Measurements from ENCODE around the gene MYCBPAP.

The MYCBPAP gene

DNA sequence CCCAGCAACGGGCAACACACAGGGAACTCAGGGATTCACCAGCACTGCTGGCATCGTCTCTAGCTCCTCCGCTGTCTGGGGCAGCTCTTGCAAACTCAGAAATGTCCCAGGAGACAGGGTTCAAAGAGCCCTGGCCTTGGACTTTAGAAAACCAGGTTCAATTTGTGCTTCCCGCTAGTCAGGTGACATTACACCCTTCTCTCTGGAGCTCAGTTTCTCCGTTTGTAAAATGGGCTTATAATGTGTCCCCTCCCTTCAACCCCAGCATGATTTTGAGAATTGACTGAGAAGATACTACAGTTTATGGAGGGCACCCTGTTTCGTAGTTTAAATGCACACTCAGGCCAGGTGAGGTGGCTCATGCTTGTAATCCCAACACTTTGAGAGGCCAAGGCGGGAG, 1.9 kb upstream of the MYCBPAP start:
- Histone ChIP-seq H3K27me3 (ENCODE audit: control insufficient read depth in 1 of 2, insufficient read depth in 2 of 2, low read length in 2 of 2) (peaks cover 0 to 2% of the 10 kb centered on the region in 2 donors), H3K27ac (ENCODE audit: low read length) (no peak overlapping the region), H3K4me3 (ENCODE audit: low read length in 2 of 2) (no peak overlapping the region), H3K36me3 (ENCODE audit: control insufficient read depth in 2 of 2, insufficient read depth in 2 of 2, low read length in 2 of 2) (no peaks in the 10 kb centered on the region), H3K4me1 (ENCODE audit: control insufficient read depth, insufficient read depth, low read length) (peaks cover 7% of the 10 kb centered on the region), H3K9me3 (ENCODE audit: control insufficient read depth in 2 of 2, low read length in 2 of 2) (no peaks in the 10 kb centered on the region), H3K9ac (ENCODE audit: low read length in 2 of 2) (no peak overlapping the region)

DNA sequence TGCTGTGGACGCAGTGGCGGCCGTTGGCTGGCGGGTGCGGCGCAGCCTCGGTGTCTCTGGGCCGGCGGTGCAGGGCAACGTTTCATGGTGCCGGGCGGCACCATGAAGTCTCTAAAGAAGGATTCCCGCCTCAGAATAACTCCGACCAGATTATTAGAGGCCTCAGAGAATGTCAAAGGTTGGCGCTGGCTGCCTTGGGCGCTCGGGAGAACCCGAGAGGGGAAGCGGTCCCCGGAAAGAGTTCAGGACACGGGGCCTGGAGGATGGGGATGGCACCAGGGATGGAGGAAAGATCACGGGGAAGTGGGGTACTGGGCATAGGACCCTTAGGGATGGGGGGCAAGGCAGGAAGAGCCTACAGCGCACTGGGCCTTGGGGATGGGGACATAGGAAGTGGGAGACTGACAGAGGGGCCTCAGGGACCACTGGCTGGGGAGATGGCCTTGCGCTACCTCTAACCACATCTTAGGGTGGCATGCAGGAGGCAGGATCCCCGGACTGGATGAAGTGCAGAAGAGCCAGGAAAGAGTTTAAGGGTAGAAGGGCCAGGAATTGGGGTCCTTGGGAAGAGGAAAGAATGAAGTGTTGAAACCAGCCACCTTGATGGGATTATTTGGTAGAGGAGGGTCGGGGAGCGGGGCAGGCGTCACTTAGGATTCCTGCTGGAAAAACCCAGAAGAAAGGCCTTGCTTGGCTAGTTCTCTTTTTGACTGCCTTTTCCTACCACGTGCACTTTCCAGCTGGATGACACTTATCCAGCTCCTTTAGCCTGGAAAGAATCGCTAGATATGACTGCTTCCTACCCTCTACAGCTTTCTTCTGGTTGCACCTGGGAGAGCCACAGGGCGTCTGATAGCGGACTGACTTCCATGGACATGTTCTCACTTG, 578 bp downstream of the MYCBPAP start:
- H3K9me3 ChIP-seq (ENCODE audit: control insufficient read depth in 2 of 2, low read length in 2 of 2): no peaks in the 10 kb centered on the region
- peak overlapping the region; percentile 62 to 77 for H3K9ac ChIP-seq (ENCODE audit: low read length in 2 of 2)
- H3K27ac ChIP-seq (ENCODE audit: low read length): no peak overlapping the region
- H3K4me3 ChIP-seq (ENCODE audit: low read length in 2 of 2): peak overlapping the region; percentile 73
- no peaks in the 10 kb centered on the region for H3K36me3 ChIP-seq (ENCODE audit: control insufficient read depth in 2 of 2, insufficient read depth in 2 of 2, low read length in 2 of 2)
- H3K27me3 ChIP-seq (ENCODE audit: control insufficient read depth in 1 of 2, insufficient read depth in 2 of 2, low read length in 2 of 2): peaks cover 0 to 2% of the 10 kb centered on the region in 2 donors
- H3K4me1 ChIP-seq (ENCODE audit: control insufficient read depth, insufficient read depth, low read length): peaks cover 7% of the 10 kb centered on the region

DNA sequence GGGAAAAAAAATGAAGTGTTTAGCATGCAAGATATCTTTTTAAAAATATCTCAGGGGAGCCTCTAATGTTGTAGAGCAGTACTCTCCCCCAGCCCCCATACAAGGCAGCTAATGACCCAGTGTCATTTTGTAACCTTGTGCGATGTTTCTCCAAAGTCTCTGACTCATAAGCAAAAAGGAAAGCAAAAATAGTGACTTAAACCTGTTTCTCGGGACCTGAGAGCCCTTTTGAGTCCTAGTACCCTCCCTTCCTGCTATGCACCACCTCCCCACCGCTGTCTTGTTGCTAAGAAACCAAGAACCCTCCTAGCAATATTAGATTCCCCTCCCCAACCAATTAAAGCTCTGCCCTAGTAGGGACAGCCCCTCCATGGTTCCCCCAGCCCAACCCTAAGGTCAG, 2.8 kb downstream of the MYCBPAP start:
- Histone ChIP-seq H3K9ac (ENCODE audit: low read length in 2 of 2) (no peak overlapping the region), H3K27ac (ENCODE audit: low read length) (no peak overlapping the region), H3K27me3 (ENCODE audit: control insufficient read depth in 1 of 2, insufficient read depth in 2 of 2, low read length in 2 of 2) (peaks cover 0 to 2% of the 10 kb centered on the region in 2 donors), H3K9me3 (ENCODE audit: control insufficient read depth in 2 of 2, low read length in 2 of 2) (no peaks in the 10 kb centered on the region), H3K4me1 (ENCODE audit: control insufficient read depth, insufficient read depth, low read length) (peaks cover 7% of the 10 kb centered on the region), H3K4me3 (ENCODE audit: low read length in 2 of 2) (no peak overlapping the region), H3K36me3 (ENCODE audit: control insufficient read depth in 2 of 2, insufficient read depth in 2 of 2, low read length in 2 of 2) (no peaks in the 10 kb centered on the region)

DNA sequence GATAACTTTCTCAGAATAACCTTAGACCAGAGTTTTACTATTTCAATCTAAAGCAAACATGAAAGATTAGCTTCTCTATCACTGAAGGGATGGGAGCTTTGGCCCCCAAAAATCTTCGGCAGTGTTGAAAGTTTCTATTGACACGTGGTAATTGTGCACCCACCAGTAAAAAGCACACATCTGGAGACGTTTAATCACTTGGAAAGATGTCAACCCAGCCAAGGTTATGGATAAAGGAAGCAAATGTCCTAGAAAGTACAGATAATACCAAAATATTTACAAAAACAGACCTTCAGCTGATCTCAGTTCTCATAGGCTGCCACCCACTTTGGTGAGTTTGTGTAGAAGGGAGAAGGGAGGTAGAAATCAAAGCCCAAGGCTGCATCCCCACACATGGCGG, 5.3 kb downstream of the MYCBPAP start:
- no peaks in the 10 kb centered on the region for H3K36me3 ChIP-seq (ENCODE audit: control insufficient read depth in 2 of 2, insufficient read depth in 2 of 2, low read length in 2 of 2)
- no peak overlapping the region for H3K9ac ChIP-seq (ENCODE audit: low read length in 2 of 2)
- H3K27me3 ChIP-seq (ENCODE audit: control insufficient read depth in 1 of 2, insufficient read depth in 2 of 2, low read length in 2 of 2): no peaks in the 10 kb centered on the region
- no peak overlapping the region for H3K4me3 ChIP-seq (ENCODE audit: low read length in 2 of 2)
- H3K9me3 ChIP-seq (ENCODE audit: control insufficient read depth in 2 of 2, low read length in 2 of 2): no peaks in the 10 kb centered on the region
- no peaks in the 10 kb centered on the region for H3K4me1 ChIP-seq (ENCODE audit: control insufficient read depth, insufficient read depth, low read length)
- no peak overlapping the region for H3K27ac ChIP-seq (ENCODE audit: low read length)

DNA sequence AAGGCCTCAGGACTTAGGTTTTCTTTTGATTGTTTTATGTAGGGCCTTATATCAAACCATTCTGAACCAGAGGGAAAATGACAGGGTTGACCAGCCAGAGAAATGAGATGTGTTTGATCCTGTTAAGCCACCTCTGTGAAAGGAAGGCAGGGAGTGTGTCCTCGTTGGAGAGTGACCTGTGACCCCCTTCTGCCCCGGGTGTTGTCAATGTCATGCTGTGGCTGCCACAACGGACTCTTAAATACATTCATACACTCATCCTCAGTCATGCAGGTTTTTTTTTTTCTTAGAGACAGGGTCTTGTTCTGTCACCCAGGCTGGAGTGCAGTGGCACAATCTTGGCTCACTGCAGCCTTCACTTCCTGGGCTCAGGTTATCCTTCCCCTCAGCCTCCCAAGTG, 6.1 kb downstream of the MYCBPAP start:
- no peaks in the 10 kb centered on the region for H3K4me1 ChIP-seq (ENCODE audit: control insufficient read depth, insufficient read depth, low read length)
- H3K36me3 ChIP-seq (ENCODE audit: control insufficient read depth in 2 of 2, insufficient read depth in 2 of 2, low read length in 2 of 2): no peaks in the 10 kb centered on the region
- no peaks in the 10 kb centered on the region for H3K9me3 ChIP-seq (ENCODE audit: control insufficient read depth in 2 of 2, low read length in 2 of 2)
- H3K4me3 ChIP-seq (ENCODE audit: low read length in 2 of 2): no peak overlapping the region
- H3K27ac ChIP-seq (ENCODE audit: low read length): no peak overlapping the region
- no peak overlapping the region for H3K9ac ChIP-seq (ENCODE audit: low read length in 2 of 2)
- no peaks in the 10 kb centered on the region for H3K27me3 ChIP-seq (ENCODE audit: control insufficient read depth in 1 of 2, insufficient read depth in 2 of 2, low read length in 2 of 2)

DNA sequence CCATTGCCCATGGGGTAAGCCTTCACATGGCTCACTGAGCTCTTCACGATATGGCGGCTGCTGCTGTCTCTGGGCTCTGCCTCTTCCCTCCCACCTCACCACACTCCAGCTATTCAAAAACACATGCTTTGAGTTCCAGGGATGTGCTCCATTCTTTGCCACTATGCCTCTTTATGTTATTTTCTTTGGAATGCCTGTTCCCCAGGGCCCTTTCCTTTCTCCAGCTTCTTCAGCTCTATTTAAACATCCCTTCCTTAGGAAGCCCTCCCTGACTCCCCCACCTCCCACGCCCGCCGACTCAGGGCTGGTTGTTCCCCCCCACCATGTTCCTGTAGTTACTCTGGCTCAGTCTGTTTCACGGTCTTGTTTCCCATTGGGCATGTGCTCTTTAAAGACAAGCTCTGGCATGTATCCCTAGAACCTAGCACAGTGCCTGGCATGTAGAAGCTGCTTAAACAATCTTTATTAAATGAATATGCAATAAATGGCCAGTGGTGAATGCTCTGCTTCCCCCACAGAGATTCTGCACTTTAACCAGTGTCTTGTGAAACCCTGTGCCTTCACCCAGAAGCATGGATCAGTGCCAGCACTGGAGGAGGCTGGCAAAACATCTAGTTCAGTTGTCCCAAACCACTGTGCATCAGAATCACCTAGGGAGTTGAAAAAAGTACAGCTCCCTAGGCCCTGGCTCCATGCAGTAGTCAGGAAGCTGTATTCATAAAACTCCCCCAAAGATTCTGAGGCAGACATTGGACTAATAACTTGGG, 6.9 kb downstream of the MYCBPAP start:
- H3K27me3 ChIP-seq (ENCODE audit: control insufficient read depth in 1 of 2, insufficient read depth in 2 of 2, low read length in 2 of 2): no peaks in the 10 kb centered on the region

DNA sequence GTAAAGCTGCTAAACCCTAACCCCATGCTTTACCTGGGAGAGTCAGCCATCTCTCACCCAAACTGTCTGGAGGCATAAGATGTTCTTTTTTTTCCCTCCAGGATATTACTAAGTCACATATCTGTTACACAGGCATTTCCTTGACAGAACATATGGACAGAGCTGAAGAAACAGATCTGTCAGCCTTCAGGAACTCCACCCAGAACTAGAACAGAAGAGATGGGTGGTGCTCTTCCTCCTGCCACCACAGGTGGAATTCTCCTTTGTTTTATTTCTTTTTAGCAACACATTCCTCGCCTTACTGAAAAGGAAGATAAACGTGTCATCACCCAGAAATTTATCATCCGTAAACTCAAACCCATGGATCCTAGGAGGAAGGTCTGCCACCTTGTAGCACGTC, 8.8 kb downstream of the MYCBPAP start:
- H3K27me3 ChIP-seq (ENCODE audit: control insufficient read depth in 1 of 2, insufficient read depth in 2 of 2, low read length in 2 of 2): no peaks in the 10 kb centered on the region
- H3K27ac ChIP-seq (ENCODE audit: low read length): no peak overlapping the region
- H3K4me1 ChIP-seq (ENCODE audit: control insufficient read depth, insufficient read depth, low read length): no peaks in the 10 kb centered on the region
- no peaks in the 10 kb centered on the region for H3K9me3 ChIP-seq (ENCODE audit: control insufficient read depth in 2 of 2, low read length in 2 of 2)
- H3K4me3 ChIP-seq (ENCODE audit: low read length in 2 of 2): no peak overlapping the region
- no peak overlapping the region for H3K9ac ChIP-seq (ENCODE audit: low read length in 2 of 2)
- H3K36me3 ChIP-seq (ENCODE audit: control insufficient read depth in 2 of 2, insufficient read depth in 2 of 2, low read length in 2 of 2): no peaks in the 10 kb centered on the region

More for the DNA sequence above, 6.9 kb downstream of the MYCBPAP start:
- no peaks in the 10 kb centered on the region for H3K9me3 ChIP-seq (ENCODE audit: control insufficient read depth in 2 of 2, low read length in 2 of 2)
- no peak overlapping the region for H3K4me3 ChIP-seq (ENCODE audit: low read length in 2 of 2)
- no peak overlapping the region for H3K9ac ChIP-seq (ENCODE audit: low read length in 2 of 2)
- H3K36me3 ChIP-seq (ENCODE audit: control insufficient read depth in 2 of 2, insufficient read depth in 2 of 2, low read length in 2 of 2): no peaks in the 10 kb centered on the region
- no peak overlapping the region for H3K27ac ChIP-seq (ENCODE audit: low read length)
- H3K4me1 ChIP-seq (ENCODE audit: control insufficient read depth, insufficient read depth, low read length): no peaks in the 10 kb centered on the region

DNA sequence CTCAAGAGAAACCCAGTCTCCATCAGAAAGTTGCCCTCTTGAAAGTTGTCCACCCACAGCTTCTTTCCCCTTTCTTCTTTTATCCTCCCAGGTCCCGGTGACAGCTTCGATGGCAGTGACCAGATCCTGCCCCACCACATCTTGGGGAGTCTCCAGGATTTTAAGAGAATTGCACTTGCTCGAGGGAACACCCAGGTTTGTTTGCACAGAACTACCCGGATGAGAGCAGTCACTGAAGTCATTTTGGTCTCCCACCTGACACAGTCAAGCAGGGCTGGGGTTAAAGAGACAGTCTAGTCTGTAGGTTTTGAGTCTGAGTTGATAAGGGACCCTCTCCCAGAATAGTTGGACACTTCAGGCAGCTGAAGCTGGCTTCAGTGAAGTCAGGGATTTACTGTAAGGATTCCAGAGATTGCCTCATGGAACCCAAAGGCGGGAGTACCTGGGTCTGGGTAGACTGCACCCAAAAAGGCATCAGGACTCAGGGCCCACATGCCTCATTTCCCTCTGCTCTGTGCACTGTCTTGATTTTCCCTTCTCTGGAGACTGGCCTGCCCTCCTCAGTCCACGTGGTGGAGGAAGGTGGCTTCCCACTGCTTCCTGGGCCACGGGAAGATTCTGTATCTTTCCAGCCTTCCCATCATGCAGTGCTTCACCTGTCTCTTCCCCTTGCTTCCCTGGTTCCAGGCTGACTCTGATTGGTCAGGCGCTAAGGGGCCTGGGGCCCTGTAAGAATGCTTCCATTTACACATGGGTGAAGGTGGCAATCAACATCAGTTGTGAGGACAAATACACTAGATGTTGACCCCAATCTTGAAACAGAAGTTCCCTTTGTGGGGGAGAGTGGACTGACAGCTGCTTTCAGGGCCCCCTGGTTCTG, 9.5 kb downstream of the MYCBPAP start:
- no peak overlapping the region for H3K4me3 ChIP-seq (ENCODE audit: low read length in 2 of 2)
- H3K27ac ChIP-seq (ENCODE audit: low read length): no peak overlapping the region
- H3K9me3 ChIP-seq (ENCODE audit: control insufficient read depth in 2 of 2, low read length in 2 of 2): no peaks in the 10 kb centered on the region

DNA sequence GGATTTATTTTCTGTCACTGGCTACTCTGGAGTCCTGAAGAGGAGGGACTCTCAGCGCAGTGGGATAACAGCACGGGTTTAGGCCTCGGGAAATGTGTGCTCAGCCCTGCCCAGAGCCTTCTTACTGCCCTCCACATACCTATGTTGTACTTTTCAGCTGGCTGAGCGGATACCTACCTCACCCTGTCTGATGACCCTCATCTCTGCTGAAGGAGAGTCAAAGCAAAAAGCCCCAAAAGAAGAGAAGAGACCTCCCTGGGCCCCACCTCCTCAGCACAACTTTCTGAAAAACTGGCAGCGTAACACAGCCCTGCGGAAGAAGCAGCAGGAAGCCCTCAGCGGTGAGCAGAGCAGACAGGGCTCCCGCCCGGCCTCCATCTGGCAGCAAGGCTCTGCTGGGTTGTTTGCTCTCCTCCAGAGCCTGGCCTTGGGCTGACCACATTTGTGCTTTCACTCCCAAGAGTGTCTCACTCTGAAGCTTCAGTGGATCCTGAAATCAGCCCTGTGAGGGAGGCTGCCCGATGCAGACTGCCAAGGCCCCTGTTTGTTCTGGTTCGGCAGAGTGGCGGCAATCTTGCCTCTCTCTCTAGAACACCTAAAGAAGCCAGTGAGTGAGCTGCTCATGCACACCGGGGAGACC, 10.3 kb downstream of the MYCBPAP start:
- Histone ChIP-seq H3K4me1 (ENCODE audit: control insufficient read depth, insufficient read depth, low read length) (no peaks in the 10 kb centered on the region), H3K9ac (ENCODE audit: low read length in 2 of 2) (no peak overlapping the region), H3K4me3 (ENCODE audit: low read length in 2 of 2) (no peak overlapping the region), H3K27me3 (ENCODE audit: control insufficient read depth in 1 of 2, insufficient read depth in 2 of 2, low read length in 2 of 2) (no peaks in the 10 kb centered on the region), H3K27ac (ENCODE audit: low read length) (no peak overlapping the region), H3K9me3 (ENCODE audit: control insufficient read depth in 2 of 2, low read length in 2 of 2) (no peaks in the 10 kb centered on the region), H3K36me3 (ENCODE audit: control insufficient read depth in 2 of 2, insufficient read depth in 2 of 2, low read length in 2 of 2) (no peaks in the 10 kb centered on the region)

More for the DNA sequence above, 9.5 kb downstream of the MYCBPAP start:
- H3K27me3 ChIP-seq (ENCODE audit: control insufficient read depth in 1 of 2, insufficient read depth in 2 of 2, low read length in 2 of 2): no peaks in the 10 kb centered on the region
- H3K9ac ChIP-seq (ENCODE audit: low read length in 2 of 2): no peak overlapping the region
- no peaks in the 10 kb centered on the region for H3K36me3 ChIP-seq (ENCODE audit: control insufficient read depth in 2 of 2, insufficient read depth in 2 of 2, low read length in 2 of 2)
- H3K4me1 ChIP-seq (ENCODE audit: control insufficient read depth, insufficient read depth, low read length): no peaks in the 10 kb centered on the region

Measured in stomach smooth muscle (tissue), 2 donors.